Stimulated activated CD4-positive, alpha-beta T cell treated with anti-CD3 and anti-CD28 coated beads, Interleukin-4, amount 100 ng/mL, for 48 hours (primary cell): ENCODE results near the gene LRRC4C.

ENCODE experiments used
- DNase-seq, 2 donors: peaks; one replicate each; pipeline ENCODE4 v3.0.0-alpha.2; 2020; ENCODE audit warnings: low read depth in 2 of 2

LRRC4C gene

DNA sequence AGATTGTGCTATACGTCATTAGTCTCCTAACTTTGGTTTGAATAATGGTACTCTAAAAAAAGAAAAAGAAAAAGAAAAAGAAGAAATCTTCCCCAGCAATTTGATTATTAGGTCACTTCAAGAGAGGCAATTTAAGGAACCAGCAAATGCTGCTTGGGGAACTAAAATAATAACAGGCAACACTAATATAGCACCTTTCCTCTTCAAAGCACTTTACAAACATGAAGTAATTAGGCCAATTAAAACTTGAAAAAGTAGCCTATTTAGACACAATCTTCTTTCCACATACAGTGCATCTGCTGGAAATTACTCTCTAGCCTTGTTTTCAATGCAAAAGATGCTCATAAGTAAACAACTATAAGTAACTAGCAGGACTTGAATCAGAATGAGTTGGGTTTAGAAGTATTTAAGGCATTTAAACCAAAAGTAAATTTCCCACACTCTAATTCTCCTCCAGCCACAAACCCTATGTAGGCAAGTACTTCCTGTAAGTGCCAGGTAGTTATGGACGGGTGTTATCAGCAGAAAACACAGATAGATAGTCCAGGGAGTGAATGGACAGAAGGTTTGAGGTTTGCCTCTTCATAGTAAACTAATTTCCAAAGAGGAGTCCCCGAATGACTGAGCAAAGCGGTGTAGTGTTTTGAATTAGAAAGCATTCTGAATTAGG is 44.5 kb downstream of the LRRC4C start:
- DNase-seq, result no peak

GRCh38 chr11:41413843-41414242 is 45.6 kb downstream of the LRRC4C start:
- DNase-seq, result no peak

- DNase-seq, result no peak
Measured at GRCh38 chr11:41405812-41406211, 53.6 kb downstream of the LRRC4C start.

GRCh38 chr11:41404109-41404508 is 55.3 kb downstream of the LRRC4C start:
- DNase-seq, result no peak

DNA sequence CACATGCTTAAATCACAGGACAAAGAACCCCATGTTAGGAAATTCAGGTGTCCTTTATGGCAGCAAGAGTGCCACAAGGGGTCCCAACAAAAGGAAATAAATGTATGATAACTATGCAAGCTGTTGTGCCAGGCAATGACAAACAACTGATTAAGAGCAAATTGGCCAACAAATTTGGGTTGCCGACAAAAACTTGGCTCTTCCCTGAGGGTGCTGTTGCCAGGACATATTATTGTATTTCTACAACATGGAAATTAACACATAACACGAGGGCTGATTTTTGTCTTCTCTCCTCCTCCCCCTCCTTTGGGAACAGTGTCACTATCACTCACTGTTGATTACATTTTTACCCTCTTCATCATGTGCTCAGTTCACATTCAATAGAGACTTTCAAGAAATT is 56.0 kb downstream of the LRRC4C start:
- DNase-seq, result no peak

DNA sequence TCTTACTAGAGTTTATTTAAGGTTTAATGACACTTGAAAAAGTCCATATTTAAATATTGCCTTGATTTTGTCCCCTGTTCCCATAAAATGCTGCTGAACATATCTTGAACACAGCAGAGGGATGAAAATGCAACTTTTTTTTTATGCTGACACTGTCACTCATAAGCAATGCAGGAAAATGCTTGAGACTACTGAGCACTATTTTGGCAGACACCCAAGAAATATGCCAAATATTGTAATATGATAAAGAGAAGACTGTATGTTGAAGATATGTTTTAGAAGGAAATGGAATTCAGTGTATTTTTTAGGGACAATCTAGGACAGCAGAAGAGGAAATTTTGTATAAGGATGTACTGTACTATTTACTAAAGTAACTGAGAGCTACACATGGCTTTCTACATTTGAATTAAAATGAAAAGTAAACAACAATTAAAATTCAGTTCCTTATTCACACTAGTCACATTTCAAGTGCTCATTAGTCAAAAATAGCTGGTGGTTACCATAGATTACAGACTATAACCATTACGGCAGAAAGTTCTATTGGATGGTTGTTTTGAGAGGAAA is 58.6 kb downstream of the LRRC4C start:
- DNase-seq, result no peak

DNA sequence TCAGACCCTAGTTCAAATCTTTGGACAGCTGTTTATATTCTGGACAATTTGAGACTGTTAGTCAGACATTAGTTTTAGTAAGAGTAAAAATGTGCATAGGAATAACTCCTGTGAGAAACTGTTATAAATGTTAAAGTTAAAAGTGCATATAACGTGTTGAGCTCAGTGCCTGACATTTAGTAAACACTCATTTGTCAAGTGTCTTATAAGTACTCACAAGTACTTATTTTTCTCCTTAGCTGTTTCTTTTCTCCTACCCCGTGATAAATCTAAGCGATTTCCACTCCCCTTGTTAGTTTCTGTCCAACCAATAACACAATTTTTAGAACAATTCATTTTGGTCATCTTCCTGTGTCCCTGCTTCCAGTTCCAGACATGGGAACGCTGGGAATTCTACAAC is 59.3 kb downstream of the LRRC4C start:
- no peak for DNase-seq

- no peak for DNase-seq
Measured at GRCh38 chr11:41399323-41399722, 60.1 kb downstream of the LRRC4C start.

DNA sequence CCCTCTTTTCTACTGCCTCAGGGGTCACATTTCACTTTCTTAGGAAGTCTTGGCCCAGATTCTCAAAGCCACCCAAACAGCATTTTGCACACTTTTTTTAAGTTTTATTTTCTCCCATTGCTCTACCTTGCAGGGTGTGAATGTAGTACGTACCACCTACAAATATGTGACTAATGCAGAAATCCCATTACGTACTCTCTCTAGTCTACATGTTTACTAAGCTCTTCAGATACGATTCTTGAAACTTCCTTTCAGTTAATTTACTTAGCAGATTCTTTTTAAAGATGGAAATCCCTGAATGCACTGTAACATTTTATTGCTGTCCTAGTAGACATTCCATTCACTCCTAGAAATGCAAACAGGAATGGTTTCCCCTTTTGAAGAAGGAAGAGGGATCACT is 61.3 kb downstream of the LRRC4C start:
- no peak for DNase-seq

DNA sequence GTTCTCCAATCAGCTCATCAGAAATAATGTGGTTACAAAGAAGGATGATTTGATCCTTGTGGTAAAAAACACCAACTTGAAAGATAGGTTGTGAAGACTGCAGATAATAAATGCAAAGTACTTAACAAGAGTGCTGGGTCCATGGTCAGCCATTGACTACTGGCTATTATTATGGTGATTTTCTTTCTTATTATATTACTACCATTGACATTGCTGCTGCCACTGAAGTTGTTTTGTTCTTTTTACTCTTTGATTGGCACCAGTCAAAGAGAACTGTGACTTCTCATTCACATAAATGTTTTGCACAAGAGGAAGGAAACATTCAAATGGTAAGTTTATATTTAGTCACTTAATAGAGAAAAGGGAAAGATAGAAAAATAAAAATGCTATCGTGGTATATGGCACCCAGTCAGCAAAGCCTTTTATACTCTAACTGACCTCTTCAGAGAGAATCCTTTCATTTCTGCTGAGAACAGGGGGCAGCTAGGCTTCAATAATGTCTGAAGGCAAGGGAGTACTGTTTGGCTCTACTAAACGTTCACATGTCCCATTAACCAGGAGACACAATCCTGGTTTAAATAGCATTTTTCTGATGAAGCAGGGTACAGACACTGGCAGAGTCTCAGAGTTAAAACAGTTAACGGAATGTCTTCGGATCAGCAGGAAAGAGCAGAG is 64.8 kb downstream of the LRRC4C start:
- no peak for DNase-seq

DNA sequence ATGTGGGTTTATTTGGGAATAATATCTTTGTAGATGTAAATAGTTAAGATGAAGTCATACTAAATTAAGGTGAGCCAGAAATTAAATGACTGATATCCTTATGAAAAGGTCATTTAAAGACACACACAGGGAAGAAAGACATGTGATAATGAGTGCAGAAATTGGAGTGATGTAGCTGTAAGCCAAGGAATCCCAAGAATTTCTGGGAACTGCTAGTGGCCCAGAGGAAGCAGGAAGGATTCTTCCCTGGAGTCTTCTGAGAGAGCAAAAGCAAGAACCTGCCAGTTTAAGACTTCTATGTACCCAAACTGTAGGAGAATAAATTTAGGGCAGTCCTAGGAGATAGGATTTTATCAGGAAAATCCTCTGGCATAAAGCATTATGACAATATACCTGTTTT is 66.9 kb downstream of the LRRC4C start:
- no peak for DNase-seq

- no peak for DNase-seq
Measured at GRCh38 chr11:41389623-41390130, 69.8 kb downstream of the LRRC4C start.

GRCh38 chr11:41384329-41384728 is 75.1 kb downstream of the LRRC4C start:
- DNase-seq, result no peak

DNA sequence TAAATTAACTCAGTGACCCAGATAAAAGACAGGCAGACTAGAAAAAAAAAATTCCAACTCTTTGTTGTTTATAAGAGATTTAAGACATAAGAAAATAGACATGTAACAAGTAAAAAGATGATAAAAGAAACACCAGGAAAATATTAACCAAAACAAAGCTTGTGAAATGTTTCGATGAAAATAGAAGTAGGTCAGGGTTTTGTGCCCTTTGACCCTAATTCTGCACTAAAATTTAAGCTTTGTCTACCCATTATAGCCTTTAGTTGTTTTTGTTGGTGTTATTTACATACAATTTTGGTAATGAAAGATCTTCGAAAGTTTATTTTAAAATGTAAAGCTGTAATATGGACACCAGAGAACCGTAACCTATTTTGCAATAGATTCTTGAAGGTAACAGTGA is 75.7 kb downstream of the LRRC4C start:
- no peak for DNase-seq

DNA sequence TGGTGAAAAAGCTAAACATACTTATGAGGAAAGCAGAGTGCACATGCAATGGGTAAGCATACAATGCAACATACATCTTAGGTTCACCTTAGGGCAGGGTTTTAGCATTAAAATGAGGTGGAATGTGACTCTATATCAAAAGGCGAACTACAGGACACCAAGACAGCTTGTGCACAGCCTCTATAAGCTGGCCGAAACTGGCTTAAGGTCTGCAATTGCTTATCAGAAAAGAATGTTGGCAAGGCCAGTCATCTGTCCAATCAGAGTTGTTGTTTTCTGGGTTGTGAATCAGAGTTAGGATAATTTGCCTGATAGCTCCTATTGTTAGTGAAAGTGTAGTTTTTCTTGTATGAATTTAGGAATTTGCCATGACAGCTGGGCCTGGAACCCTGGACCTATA is 76.5 kb downstream of the LRRC4C start:
- no peak for DNase-seq

DNA sequence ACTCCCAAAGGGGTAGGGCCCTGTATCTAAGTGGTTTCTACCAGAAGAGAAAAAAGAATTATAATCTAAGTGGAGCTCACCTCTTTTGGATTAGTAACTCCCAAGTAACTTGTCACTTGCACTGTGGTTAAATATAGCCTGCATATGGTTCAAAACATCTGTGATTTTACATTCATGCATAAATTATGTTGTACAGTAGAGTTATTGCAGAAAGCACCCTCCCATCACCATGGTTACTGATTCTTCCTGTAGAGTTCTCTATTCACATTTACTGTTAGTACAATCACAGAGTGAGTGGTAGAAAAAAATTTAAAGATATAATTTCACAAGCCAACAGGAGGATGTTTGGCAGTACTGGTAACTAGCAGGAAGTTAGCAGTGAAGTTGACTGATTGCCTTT is 80.4 kb downstream of the LRRC4C start:
- no peak for DNase-seq

DNA sequence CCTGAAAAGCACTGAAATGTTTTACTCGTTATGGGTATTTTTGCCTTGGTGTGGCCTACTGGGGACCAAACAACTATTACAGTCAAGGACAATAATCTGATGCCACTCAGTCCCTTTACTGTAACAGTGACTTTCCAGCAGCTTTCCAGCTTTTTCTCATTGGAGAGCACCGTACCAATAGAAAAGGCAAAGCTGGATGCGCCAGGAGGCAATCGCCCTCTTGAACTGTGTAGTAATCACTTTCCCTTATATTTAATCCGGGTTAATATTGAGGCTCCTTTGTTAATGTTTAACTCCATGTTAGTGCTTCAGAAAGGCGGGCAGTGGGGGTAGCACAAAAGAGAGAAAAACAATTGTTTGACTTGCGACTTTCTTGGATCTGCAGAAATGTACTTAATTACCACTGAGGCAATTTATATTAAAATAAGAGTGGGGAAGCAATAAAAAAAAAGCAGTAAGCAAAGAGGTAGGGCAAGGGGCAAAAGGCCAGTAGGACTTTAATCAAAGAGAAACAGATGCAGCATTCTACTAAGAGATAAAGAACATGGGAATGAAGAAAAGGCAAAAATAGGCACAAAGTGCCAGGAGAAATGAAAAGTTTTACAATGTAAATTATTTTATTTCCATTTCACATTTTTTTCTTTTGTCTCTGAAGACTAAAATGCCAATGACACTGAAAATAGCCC is 81.6 kb downstream of the LRRC4C start:
- DNase-seq, result no peak

- no peak for DNase-seq
Measured at GRCh38 chr11:41351825-41352224, 107.6 kb downstream of the LRRC4C start.

- no peak for DNase-seq
Measured at GRCh38 chr11:41346042-41346441, 113.4 kb downstream of the LRRC4C start.

GRCh38 chr11:41334007-41334933 is 125.2 kb downstream of the LRRC4C start:
- DNase-seq, result no peak

- DNase-seq, result no peak
Measured at GRCh38 chr11:41333357-41333756, 126.1 kb downstream of the LRRC4C start.

GRCh38 chr11:41328324-41328723 is 131.1 kb downstream of the LRRC4C start:
- DNase-seq, result no peak
